Neuronal stem cell (in vitro differentiated cells): ENCODE data around the gene EVA1A.

Experiments used
- DNase-seq: peaks from one replicate; pipeline ENCODE4 v3.0.0-alpha.2; 2013; ENCODE audit warnings: low spot score
- H2AFZ ChIP-seq: one replicate; pipeline ENCODE4 v1.6.1; 2013; ENCODE audit warnings: mild to moderate bottlenecking, low read length, inconsistent platforms
- H2AK5ac ChIP-seq: 2 replicates; pipeline ENCODE4 v1.6.1; 2013; ENCODE audit warnings: low read depth, mild to moderate bottlenecking, inconsistent platforms, low read length, moderate library complexity, mixed read lengths
- H2BK120ac ChIP-seq: 2 replicates; pipeline ENCODE4 v1.6.1; 2013; ENCODE audit warnings: low read depth, mild to moderate bottlenecking, inconsistent platforms, low read length, moderate library complexity, mixed read lengths
- H2BK12ac ChIP-seq: one replicate; pipeline ENCODE4 v1.6.1; 2013; ENCODE audit warnings: low read length, inconsistent platforms
- H2BK15ac ChIP-seq: 2 replicates; pipeline ENCODE4 v1.6.1; 2013; ENCODE audit warnings: mild to moderate bottlenecking, low read length, inconsistent platforms, mixed read lengths
- H2BK5ac ChIP-seq: one replicate; pipeline ENCODE4 v1.6.1; 2013; ENCODE audit warnings: inconsistent platforms, mild to moderate bottlenecking, low read length, moderate library complexity
- H3K14ac ChIP-seq: one replicate; pipeline ENCODE4 v1.6.1; 2013; ENCODE audit warnings: low read length, inconsistent platforms
- H3K18ac ChIP-seq: 2 replicates; pipeline ENCODE4 v1.6.1; 2013; ENCODE audit warnings: low read length, inconsistent platforms
- H3K23ac ChIP-seq: 2 replicates; pipeline ENCODE4 v1.6.1; 2013; ENCODE audit warnings: low read depth, mild to moderate bottlenecking, mixed read lengths, low read length, inconsistent platforms; ENCODE audit not compliant: poor library complexity
- H3K27ac ChIP-seq: replicated peaks from 3 replicates; pipeline ENCODE4 v1.5.1; 2013; ENCODE audit warnings: low read length, inconsistent platforms
- H3K27me3 ChIP-seq, 3 experiments: 2 replicates each; pipeline ENCODE4 v1.6.1; 2013; ENCODE audit warnings: low read length in 3 of 3, mild to moderate bottlenecking in 2 of 3, inconsistent platforms in 1 of 3, low read depth in 1 of 3, mixed read lengths in 1 of 3, moderate library complexity in 1 of 3; ENCODE audit not compliant: control insufficient read depth in 3 of 3, insufficient read depth in 3 of 3
- H3K36me3 ChIP-seq, 2 donors: replicated peaks in 1 of 2; 2 replicates each; pipeline ENCODE4 v1.6.1; 2013; ENCODE audit warnings: low read length in 2 of 2; ENCODE audit not compliant: control insufficient read depth in 2 of 2, insufficient read depth in 2 of 2
- H3K4ac ChIP-seq: 2 replicates; pipeline ENCODE4 v1.6.1; 2013; ENCODE audit warnings: inconsistent platforms, mild to moderate bottlenecking, low read length, moderate library complexity
- H3K4me1 ChIP-seq, 2 donors: 1 replicate in 1 of 2; 2 replicates in 1 of 2; pipeline ENCODE4 v1.6.1; 2013; ENCODE audit warnings: low read length in 2 of 2, low read depth in 1 of 2; ENCODE audit not compliant: control insufficient read depth in 2 of 2, insufficient read depth in 1 of 2
- H3K4me2 ChIP-seq: one replicate; pipeline ENCODE4 v1.6.1; 2013; ENCODE audit warnings: mild to moderate bottlenecking, low read length, inconsistent platforms; ENCODE audit not compliant: insufficient read depth, poor library complexity, severe bottlenecking
- H3K4me3 ChIP-seq, 2 donors: 2 replicates each; pipeline ENCODE4 v1.5.1; 2013; ENCODE audit warnings: low read length in 2 of 2, mild to moderate bottlenecking in 2 of 2, inconsistent platforms in 1 of 2, moderate library complexity in 1 of 2
- H3K79me1 ChIP-seq: one replicate; pipeline ENCODE4 v1.6.1; 2013; ENCODE audit warnings: low read depth, mild to moderate bottlenecking, inconsistent platforms, low read length, moderate library complexity
- H3K9ac ChIP-seq: one replicate; pipeline ENCODE4 v1.6.1; 2013; ENCODE audit warnings: mild to moderate bottlenecking, low read depth, low read length, inconsistent platforms; ENCODE audit not compliant: poor library complexity
- H3K9me3 ChIP-seq, 2 donors: replicated peaks in 1 of 2; 2 replicates each; pipeline versions ENCODE3 to v1.6.1; 2013; ENCODE audit warnings: low read length in 2 of 2, mild to moderate bottlenecking in 2 of 2, inconsistent platforms in 1 of 2, low read depth in 1 of 2, mixed read lengths in 1 of 2, moderate library complexity in 1 of 2; ENCODE audit not compliant: control insufficient read depth in 2 of 2, insufficient read depth in 1 of 2
- H4K8ac ChIP-seq: one replicate; pipeline ENCODE4 v1.6.1; 2013; ENCODE audit warnings: low read depth, mild to moderate bottlenecking, inconsistent platforms, low read length, moderate library complexity
- H4K91ac ChIP-seq: one replicate; pipeline ENCODE4 v1.6.1; 2013; ENCODE audit warnings: low read length, low read depth, mild to moderate bottlenecking, inconsistent platforms; ENCODE audit not compliant: poor library complexity
- WGBS, 2 donors: extraction: QIAGEN DNeasy Blood & Tissue Kit; methylation state at CpG; one replicate each; pipeline ENCODE4 v1.1.7; 2013; ENCODE audit warnings: missing lambda C conversion rate in 2 of 2, mixed read lengths in 1 of 2; ENCODE audit not compliant: insufficient read length in 2 of 2, insufficient replicate concordance in 1 of 2; ENCODE audit errors: extremely low coverage in 2 of 2; 5-methylcytosine and 5-hydroxymethylcytosine counted together

Gene EVA1A

GRCh38 chr2:75517547-75518230 lies 43.0 kb downstream of the EVA1A start:
- H3K9ac ChIP-seq: no peak overlapping the region
- no peak overlapping the region for H4K91ac ChIP-seq
- no peaks in the 10 kb centered on the region for H3K36me3 ChIP-seq
- H3K4me1 ChIP-seq: no peaks in the 10 kb centered on the region
- H2AFZ ChIP-seq: no peak overlapping the region
- no peaks in the 10 kb centered on the region for H3K27me3 ChIP-seq
- no peak overlapping the region for H3K4me3 ChIP-seq
- no peak overlapping the region for H3K18ac ChIP-seq
- no peak overlapping the region for H3K4me2 ChIP-seq
- WGBS, 2 donors: no CpG with 5 or more reads among the region's 6 CpGs
- H4K8ac ChIP-seq: no peak overlapping the region
- no peak overlapping the region for H3K23ac ChIP-seq
- H2BK15ac ChIP-seq: no peak overlapping the region
- H3K27ac ChIP-seq: no peak overlapping the region
- H2BK12ac ChIP-seq: no peak overlapping the region
- no peak overlapping the region for H2AK5ac ChIP-seq
- no peak overlapping the region for H3K4ac ChIP-seq
- no peaks in the 10 kb centered on the region for H3K79me1 ChIP-seq
- no peak for DNase-seq
- H2BK120ac ChIP-seq: no peak overlapping the region
- no peak overlapping the region for H3K14ac ChIP-seq
- H2BK5ac ChIP-seq: no peak overlapping the region
- H3K9me3 ChIP-seq: peaks cover 2 to 4% of the 10 kb centered on the region in 2 donors

GRCh38 chr2:75516378-75517360 lies 44.1 kb downstream of the EVA1A start:
- Histone ChIP-seq H2BK12ac (no peak overlapping the region), H3K4ac (no peak overlapping the region), H2BK120ac (no peak overlapping the region), H3K14ac (no peak overlapping the region), H4K91ac (no peak overlapping the region), H2AFZ (no peak overlapping the region), H3K27me3 (no peaks in the 10 kb centered on the region), H2BK5ac (no peak overlapping the region), H2BK15ac (no peak overlapping the region), H3K4me1 (no peaks in the 10 kb centered on the region), H4K8ac (no peak overlapping the region), H3K9ac (no peak overlapping the region), H3K23ac (no peak overlapping the region), H3K36me3 (no peaks in the 10 kb centered on the region), H2AK5ac (no peak overlapping the region), H3K79me1 (no peaks in the 10 kb centered on the region), H3K4me3 (no peak overlapping the region), H3K27ac (no peak overlapping the region), H3K9me3 (peaks cover 7 to 10% of the 10 kb centered on the region in 2 donors), H3K4me2 (no peak overlapping the region), H3K18ac (no peak overlapping the region)
- WGBS, 2 donors: no CpG with 5 or more reads among the region's 8 CpGs
- no peak for DNase-seq

- H2BK120ac ChIP-seq: no peak overlapping the region
- H2BK5ac ChIP-seq: no peak overlapping the region
- no peak overlapping the region for H2AFZ ChIP-seq
- peaks cover 7 to 10% of the 10 kb centered on the region in 2 donors for H3K9me3 ChIP-seq
- no peaks in the 10 kb centered on the region for H3K4me1 ChIP-seq
- no peak overlapping the region for H3K4me3 ChIP-seq
- no peaks in the 10 kb centered on the region for H3K27me3 ChIP-seq
- WGBS, 2 donors: no CpG with 5 or more reads among the region's 7 CpGs
- no peak overlapping the region for H2BK15ac ChIP-seq
- no peak overlapping the region for H3K18ac ChIP-seq
- no peak overlapping the region for H4K91ac ChIP-seq
- no peaks in the 10 kb centered on the region for H3K79me1 ChIP-seq
- H3K36me3 ChIP-seq: no peaks in the 10 kb centered on the region
- no peak overlapping the region for H3K27ac ChIP-seq
- H3K14ac ChIP-seq: no peak overlapping the region
- no peak for DNase-seq
- no peak overlapping the region for H3K4me2 ChIP-seq
- no peak overlapping the region for H4K8ac ChIP-seq
- H3K4ac ChIP-seq: no peak overlapping the region
- H2AK5ac ChIP-seq: no peak overlapping the region
- no peak overlapping the region for H3K23ac ChIP-seq
- no peak overlapping the region for H3K9ac ChIP-seq
- H2BK12ac ChIP-seq: no peak overlapping the region
Measured at GRCh38 chr2:75515584-75516368, 45.0 kb downstream of the EVA1A start.
